Mesothelial cell of epicardium (in vitro differentiated cells): Measurements from ENCODE around the gene AP4M1. TPM values are rescaled to one million over a fixed set of nuclear protein-coding genes. Genes with fewer than 3 reads are reported as not detected.

Source experiments
- DNase-seq, 2 experiments: peaks; one replicate each; pipeline ENCODE4 v3.0.0; 2021; ENCODE audit warnings: low spot score in 2 of 2; ENCODE audit not compliant: unreplicated experiment in 2 of 2
- H3K27ac Mint-ChIP-seq: 2 replicates; pipeline ENCODE4 v1.8.0; 2021; ENCODE audit warnings: mixed read lengths
- H3K27me3 Mint-ChIP-seq: 2 replicates; pipeline ENCODE4 v1.8.0; 2021; ENCODE audit warnings: low read depth, mixed read lengths
- H3K36me3 Mint-ChIP-seq: 2 replicates; pipeline ENCODE4 v1.8.0; 2021; ENCODE audit warnings: mixed read lengths
- H3K4me1 Mint-ChIP-seq: 2 replicates; pipeline ENCODE4 v1.8.0; 2021; ENCODE audit warnings: mixed read lengths
- H3K4me3 Mint-ChIP-seq: 2 replicates; pipeline ENCODE4 v1.8.0; 2021; ENCODE audit warnings: mild to moderate bottlenecking, moderate library complexity, mixed read lengths
- H3K9me3 Mint-ChIP-seq: 2 replicates; pipeline ENCODE4 v1.8.0; 2021; ENCODE audit warnings: mixed read lengths
- total RNA-seq: library from RNA; stranded (reverse); gene quantifications from 3 replicates; pipeline ENCODE4 v1.2.1, GENCODE V29; 2021
- TF ChIP-seq, protein P1 (sequence below): fragments of 200-600 bp; sonication (generic); IDR thresholded peaks from one replicate; pipeline ENCODE4 v1.5.0; 2021; ENCODE audit warnings: antibody characterized with exemption; ENCODE audit not compliant: unreplicated experiment

AP4M1 gene
- total RNA-seq, 1 donor from 2014 or later: 25.6 TPM

DNA sequence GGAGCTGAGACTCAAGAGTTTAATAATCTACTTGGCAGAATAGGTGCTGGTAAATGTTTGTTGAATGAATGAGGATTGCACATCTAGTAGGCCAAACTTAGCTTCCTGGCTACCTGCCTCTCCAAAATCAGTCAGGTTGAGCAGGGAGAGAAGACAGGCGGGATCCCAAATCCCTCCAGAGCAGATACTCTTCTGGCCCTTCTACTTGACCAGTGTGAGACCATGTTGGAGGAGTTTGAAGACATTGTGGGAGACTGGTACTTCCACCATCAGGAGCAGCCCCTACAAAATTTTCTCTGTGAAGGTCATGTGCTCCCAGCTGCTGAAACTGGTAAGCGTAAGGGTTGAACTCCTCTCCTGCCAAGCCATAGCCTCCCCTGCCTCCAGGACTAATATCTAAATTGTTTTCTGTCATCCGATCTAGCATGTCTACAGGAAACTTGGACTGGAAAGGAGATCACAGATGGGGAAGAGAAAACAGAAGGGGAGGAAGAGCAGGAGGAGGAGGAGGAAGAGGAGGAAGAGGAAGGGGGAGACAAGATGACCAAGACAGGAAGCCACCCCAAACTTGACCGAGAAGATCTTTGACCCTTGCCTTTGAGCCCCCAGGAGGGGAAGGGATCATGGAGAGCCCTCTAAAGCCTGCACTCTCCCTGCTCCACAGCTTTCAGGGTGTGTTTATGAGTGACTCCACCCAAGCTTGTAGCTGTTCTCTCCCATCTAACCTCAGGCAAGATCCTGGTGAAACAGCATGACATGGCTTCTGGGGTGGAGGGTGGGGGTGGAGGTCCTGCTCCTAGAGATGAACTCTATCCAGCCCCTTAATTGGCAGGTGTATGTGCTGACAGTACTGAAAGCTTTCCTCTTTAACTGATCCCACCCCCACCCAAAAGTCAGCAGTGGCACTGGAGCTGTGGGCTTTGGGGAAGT, 23.1 kb downstream of the AP4M1 start:
- Mint-ChIP-seq H3K4me3 (peak overlapping the region; percentile 13), H3K9me3 (no peaks in the 10 kb centered on the region), H3K4me1 (peaks cover 29% of the 10 kb centered on the region), H3K27me3 (no peaks in the 10 kb centered on the region), H3K27ac (peak overlapping the region; percentile 17), H3K36me3 (peaks cover 2% of the 10 kb centered on the region)
- TF ChIP-seq, protein P1, sequence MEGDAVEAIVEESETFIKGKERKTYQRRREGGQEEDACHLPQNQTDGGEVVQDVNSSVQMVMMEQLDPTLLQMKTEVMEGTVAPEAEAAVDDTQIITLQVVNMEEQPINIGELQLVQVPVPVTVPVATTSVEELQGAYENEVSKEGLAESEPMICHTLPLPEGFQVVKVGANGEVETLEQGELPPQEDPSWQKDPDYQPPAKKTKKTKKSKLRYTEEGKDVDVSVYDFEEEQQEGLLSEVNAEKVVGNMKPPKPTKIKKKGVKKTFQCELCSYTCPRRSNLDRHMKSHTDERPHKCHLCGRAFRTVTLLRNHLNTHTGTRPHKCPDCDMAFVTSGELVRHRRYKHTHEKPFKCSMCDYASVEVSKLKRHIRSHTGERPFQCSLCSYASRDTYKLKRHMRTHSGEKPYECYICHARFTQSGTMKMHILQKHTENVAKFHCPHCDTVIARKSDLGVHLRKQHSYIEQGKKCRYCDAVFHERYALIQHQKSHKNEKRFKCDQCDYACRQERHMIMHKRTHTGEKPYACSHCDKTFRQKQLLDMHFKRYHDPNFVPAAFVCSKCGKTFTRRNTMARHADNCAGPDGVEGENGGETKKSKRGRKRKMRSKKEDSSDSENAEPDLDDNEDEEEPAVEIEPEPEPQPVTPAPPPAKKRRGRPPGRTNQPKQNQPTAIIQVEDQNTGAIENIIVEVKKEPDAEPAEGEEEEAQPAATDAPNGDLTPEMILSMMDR: no peak
- no peak for DNase-seq

DNA sequence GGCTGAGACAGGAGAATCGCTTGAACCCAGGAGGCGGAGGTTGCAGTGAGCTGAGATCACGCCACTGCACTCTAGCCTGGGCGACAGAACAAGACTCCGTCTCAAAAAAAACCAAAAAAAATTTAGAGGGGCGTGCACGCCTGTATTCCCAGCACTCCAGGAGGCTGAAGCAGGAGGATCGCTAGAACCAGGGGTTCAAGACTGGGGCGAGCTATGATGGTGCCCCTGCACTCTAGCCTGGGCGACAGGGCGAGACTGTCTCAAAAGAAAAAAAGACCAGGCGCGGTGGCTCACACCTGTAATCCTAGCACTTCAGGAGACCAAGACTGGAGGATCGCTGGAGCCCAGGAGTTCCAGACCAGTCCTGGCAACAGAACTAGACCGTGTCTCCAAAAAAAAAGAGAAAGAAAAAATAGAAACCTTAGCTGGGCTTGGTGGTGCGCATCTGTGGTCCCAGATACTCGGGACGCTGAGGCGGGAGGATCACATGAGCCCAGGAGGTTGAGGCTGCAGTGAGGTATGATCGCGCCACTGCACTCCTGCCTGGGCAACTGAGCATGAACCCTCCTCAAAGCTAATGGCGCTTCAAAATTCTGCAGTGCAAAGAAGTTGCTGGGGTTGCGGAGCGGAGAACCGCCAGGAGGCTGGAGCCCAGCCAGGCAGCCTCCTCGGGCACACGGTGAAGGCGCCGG, 24.9 kb downstream of the AP4M1 start:
- Mint-ChIP-seq H3K27me3 (no peaks in the 10 kb centered on the region), H3K27ac (peak overlapping the region; percentile 99), H3K4me3 (peak overlapping the region; percentile 96), H3K36me3 (peaks cover 2% of the 10 kb centered on the region), H3K9me3 (no peaks in the 10 kb centered on the region), H3K4me1 (peaks cover 20% of the 10 kb centered on the region)
- DNase-seq: no peak
- TF ChIP-seq, protein P1: no peak

DNA sequence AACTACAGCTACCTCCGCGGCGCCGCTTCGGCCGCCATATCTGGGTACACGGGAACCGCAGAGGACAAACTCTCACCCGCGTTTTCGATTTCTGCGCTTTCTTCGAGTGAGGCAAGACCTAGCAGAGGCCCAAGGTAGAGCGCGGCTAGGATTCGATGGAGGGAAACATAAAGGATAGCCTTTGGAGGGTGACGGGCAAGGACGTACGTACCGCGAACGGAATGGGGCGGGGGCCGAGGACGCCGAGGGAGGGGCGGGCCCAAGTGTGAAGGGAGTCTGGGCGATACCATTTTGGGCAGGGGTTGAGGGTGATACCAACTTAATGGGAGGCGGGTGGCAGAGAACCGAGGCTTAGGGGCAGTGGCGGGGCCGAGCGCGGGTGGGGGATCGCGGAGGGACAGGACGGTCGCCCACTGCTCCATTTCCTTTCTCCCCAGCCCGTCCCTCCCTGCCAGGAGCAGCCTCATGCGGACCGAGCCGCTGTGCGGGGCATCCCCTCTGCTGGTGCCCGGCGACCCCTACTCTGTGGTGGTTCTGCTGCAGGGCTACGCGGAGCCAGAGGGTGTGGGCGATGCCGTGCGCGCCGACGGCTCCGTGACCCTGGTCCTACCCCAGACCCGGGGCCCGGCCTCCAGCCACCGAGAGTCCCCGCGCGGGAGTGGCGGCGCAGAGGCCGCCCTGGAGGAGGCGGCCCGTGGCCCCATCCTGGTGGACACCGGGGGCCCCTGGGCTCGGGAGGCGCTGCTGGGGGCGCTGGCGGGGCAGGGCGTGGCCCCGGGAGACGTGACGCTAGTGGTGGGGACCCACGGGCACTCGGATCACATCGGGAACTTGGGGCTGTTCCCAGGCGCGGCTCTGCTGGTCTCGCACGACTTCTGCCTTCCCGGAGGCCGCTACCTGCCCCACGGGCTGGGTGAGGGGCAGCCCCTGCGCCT, 25.8 kb downstream of the AP4M1 start, which contains the start of gene MBLAC1:
Gene MBLAC1, plus strand, starts transcription at position 37 of the 935 bp plus-strand sequence. Its CDS starts 429 bp downstream, at position 466.
- Mint-ChIP-seq H3K36me3 (peaks cover 2% of the 10 kb centered on the region), H3K9me3 (no peaks in the 10 kb centered on the region)
- DNase-seq: peak; percentile 71 to 89

DNA sequence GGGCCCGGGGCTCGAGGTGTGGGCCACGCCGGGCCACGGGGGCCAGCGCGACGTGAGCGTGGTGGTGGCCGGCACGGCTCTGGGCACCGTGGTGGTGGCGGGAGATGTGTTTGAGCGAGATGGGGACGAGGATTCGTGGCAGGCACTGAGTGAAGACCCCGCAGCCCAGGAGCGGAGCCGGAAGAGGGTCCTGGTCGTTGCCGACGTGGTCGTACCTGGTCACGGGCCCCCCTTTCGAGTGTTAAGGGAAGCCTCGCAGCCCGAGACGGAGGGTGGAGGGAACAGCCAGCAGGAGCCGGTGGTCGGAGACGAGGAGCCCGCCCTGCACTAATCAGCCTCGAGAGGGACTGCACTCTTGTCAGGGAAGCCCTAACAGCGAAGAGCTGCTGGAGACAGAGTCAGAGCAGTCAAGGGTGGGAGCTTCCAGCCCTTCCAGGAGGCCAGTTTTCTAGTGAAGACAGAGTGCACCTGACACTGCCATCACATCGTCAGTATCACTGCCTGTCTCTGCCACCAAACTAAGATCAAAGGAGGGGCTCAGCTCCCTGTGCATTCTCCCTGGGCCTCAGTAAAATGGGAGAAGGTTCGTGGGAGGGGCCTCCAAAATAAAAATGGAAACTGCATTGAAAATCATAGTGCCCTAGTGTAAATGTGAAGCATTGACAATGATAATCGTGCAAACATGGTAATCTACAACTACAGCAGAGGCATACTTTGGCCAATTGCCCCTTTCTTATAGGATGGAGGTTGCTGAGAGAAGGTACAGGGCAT, 26.6 kb downstream of the AP4M1 start:
- Mint-ChIP-seq H3K27me3 (no peaks in the 10 kb centered on the region), H3K27ac (peak overlapping the region; percentile 83), H3K36me3 (no peaks in the 10 kb centered on the region), H3K9me3 (no peaks in the 10 kb centered on the region), H3K4me3 (peak overlapping the region; percentile 96), H3K4me1 (peaks cover 25% of the 10 kb centered on the region)
- peak in 1 of 2 experiments; percentile 59 for DNase-seq
- TF ChIP-seq, protein P1: no peak

More for the DNA sequence above, 25.8 kb downstream of the AP4M1 start, which contains the start of gene MBLAC1:
- H3K27ac Mint-ChIP-seq: peak within 1 kb of the TSS; percentile 99
- H3K4me1 Mint-ChIP-seq: peaks cover 20% of the 10 kb centered on the region
- TF ChIP-seq, protein P1: no peak
- peak within 1 kb of the TSS; percentile 96 for H3K4me3 Mint-ChIP-seq
- H3K27me3 Mint-ChIP-seq: no peaks in the 10 kb centered on the region
